Frontal cortex (tissue), 4 donors: ENCODE measurements around the gene ARHGAP28. TPM values are rescaled to one million over a fixed set of nuclear protein-coding genes. Genes with fewer than 3 reads are reported as not detected.

Source experiments
- DNase-seq, 2 donors: peaks; one replicate each; pipeline ENCODE4 v3.0.0; 2012; ENCODE audit warnings: low spot score in 2 of 2
- FAIRE-seq: peaks from 2 replicates; lab custom pipeline; 2012; peaks lifted over from hg19 to GRCh38; lab: Jason Lieb, UNC
- total RNA-seq: library from RNA; depleted of rRNA; stranded (reverse); fragments of >200 nt; gene quantifications from one replicate; pipeline ENCODE4 v1.2.3, GENCODE V29; 2014
- donor health status: control.
- donor health status: control.
- donor health status: control.

Gene ARHGAP28
- total RNA-seq, 1 donor from 2014 or later = 15.9 TPM

DNA sequence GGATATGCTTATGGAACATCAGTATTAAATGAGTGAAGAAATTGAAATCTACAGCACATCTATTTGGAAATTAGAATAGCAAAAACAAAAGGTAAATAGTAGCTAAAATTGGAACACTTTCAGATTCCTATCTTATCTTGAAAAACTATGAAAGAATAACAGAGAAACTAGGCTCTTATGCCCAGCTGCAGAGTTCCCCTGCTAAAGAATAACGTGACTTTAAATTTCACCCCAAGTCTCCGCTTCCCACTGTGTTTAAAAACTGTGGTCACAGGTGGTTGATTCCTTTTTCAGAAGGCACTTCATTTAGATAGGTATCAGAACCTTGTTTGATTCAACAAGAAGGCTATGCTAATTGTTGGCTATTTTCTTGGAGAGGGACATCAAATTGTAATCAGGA lies 30.1 kb downstream of the ARHGAP28 start:
- FAIRE-seq (no peak), DNase-seq (no peak)

DNA sequence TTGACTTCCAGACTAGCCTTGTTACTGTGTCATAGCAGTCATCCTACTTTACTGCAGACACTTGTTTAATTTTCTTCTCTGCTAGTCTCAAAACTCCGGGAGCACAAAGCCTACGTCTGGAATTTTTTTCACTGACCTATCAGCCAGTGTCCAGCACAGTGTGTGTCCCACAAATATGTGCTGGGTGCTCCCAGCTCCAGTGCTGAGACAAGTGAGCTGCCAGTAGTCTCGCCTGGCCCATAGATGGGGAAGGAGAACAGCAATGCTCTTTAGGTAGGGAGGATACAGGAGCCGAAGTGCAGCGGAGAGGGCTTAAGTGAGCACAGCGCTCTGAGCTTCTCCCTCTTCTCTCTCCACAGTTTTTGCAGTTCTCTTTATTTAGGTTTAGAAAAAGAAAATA lies 34.0 kb downstream of the ARHGAP28 start:
- DNase-seq (no peak), FAIRE-seq (no peak)

DNA sequence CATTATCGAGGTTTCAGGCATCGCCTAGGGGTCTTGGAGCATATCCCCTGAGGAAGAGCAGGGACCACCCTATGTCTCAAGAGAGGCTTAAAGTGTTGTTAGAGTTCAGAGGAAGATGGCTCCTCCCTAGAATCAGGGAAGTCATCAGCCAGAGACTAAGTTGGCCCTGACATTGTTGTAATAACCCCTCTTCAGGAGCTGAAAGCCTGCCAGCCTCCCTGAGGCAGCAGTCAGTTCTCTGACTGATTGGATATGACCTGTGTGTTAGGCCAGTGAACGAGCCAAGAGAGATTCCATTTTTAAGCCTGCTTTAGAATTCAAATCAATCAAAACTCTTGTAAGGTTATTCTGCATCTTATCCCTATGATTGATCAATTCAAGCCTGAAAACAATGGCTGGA lies 34.9 kb downstream of the ARHGAP28 start:
- FAIRE-seq (no peak), DNase-seq (no peak)

DNA sequence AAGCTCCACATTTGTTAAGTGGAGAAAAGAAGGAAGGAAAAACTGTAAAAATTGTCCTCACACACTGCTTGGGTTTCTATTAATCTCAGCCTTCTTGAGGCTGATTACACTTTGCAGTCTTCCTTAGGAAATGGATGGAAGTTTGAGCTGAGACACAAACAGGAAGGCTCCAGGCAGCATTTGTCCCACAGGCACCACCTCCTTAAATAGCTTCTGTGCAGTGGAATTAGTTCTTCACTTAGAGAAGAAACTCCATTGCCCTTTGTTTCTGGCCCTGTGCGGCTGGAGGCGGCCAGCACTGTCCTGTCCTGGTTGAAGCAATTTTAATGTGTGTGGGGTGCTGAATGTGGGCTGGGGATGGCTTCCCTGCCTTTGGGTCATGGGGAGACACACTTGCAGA lies 44.3 kb downstream of the ARHGAP28 start:
- DNase-seq (no peak), FAIRE-seq (no peak)

DNA sequence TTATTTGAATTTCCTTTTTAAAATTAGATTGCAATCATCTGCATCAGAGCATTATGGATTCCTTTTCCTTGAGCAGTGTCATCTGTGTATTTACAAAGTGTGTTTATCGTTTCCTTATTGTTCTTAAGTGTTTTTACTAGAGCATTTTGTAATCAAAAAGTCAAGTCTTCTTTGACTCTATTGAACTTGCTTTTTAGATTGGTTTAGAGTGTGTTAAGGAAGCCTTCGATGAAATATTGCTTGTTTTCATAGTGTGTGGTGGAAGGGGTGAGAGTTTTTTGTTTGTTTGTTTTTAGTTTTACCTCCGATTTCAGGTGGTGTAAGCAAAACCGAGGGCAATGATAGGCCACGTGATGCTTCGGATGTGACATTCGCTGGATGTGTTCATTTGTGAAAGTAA lies 45.7 kb downstream of the ARHGAP28 start:
- no peak for DNase-seq
- no peak for FAIRE-seq

DNA sequence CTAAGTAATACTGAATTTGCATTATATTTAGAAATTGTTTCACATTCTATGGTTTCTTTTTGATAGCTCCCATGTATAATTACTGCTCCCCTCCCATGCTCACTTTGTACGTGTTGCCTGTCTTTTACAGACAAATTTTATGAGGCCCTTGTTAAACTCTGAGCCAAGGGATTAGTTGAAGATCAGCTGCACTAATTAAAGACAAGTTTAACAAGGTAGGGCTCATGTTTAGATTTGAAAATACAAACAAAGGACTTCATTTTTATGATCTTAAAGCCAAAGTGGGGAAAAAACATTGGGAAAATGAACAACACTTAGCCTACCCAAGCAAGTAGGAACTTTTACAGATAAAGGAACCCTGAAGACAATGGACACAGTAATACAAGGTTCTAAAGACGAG lies 46.2 kb downstream of the ARHGAP28 start:
- DNase-seq = no peak
- no peak for FAIRE-seq

DNA sequence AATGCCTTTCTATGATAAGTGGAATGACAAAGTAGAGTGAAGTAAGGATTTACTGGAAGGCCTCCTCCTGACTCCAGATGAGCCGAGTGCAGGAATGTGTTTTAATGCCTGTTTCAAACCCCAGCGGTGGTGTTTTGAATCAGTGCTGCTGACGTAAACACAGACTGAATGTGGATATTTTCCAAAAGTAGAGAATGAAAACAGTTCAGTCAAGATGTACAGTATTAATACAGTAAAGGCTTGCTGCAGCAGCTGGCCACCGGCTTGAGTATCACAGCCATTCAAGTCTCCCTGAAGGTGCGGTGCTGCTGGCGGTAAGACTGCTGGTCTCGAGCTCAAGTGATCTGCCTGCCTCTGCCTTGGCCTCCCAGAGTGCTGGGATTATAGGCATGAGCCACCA lies 46.7 kb downstream of the ARHGAP28 start:
- FAIRE-seq (no peak), DNase-seq (no peak)

DNA sequence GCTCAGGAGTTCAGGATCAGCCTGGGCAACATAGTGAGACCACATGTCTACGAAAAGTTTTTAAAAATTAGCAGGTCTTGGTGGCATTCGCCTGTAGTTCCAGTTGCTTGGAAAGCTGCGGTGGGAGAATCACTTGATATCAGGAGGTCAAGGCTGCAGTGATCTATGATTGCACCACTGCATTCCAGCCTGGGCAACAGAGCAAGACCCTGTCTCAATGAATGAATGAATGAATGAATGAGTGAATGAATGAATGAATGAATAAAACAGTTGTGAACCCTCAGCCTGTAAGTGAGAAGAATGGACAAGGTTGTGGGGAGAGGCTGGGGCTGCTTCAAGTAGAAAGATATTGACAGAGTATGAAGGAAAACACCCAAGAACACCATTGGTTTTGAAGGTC lies 48.0 kb downstream of the ARHGAP28 start:
- DNase-seq (no peak), FAIRE-seq (no peak)

DNA sequence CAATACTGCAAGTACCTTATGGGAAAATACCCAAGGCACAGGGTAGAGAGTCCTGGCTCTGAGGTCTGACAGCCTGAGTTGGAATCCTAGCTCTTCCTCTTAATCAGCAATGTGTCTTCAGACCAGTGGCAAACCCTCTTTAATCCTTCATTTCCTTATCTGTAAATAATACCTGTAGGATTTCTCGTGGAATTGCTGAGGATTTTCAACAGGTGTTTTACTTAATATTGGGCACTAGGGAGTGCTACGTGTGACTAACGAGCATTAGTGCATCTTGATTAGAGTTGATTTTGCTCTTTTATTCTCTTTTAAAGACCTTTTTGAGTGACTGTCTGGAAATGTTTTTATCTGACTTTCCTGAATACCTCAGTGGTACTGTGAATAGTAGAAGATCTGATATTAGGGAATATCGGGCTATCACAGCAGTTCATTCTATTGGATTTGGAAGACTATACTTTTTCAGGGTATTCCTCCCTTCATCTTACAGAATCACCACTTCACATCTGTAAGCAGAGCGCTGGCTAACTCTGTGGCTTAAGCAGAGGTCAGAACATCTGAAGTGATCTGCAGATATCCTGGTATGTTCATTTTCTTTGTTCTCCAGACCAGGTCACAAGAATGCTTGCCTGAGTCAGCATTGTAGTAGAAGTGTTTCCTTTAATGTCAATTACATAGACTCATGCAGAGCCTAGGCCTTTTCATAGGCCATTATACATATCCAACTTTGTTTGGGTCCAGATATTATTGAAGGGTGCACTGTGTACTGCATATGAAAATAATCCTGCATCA lies 49.1 kb downstream of the ARHGAP28 start:
- DNase-seq (no peak), FAIRE-seq (no peak)

DNA sequence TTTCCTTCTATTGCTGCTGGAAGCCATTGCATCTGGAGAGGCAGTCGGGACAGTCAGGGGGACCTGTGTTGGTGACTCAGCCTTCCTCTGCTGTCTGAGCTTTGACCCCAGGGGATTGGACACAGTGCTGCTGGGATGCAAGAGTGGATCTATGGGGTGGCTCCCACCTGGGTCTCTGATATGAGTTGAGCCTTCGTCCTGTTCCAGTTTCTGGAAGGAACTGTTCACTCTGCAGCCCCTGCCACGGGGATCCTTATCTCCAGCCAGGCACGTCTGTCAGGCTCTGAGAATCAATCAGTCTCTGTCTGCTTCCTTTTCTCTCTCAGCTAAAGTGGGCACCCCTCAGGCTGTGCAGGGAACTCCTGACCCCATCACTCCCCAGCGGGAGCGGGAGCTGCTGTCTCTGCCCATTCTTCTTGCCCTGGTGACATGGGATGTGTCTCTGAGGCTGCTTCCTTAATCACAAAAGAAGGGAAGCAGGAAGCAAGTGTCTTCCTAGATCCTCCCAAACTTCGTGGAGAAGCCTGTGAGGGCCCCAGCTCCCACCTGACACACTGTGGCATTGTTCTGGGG lies 51.7 kb downstream of the ARHGAP28 start:
- peak in 1 of 2 donors; percentile 5 for DNase-seq
- FAIRE-seq = no peak

DNA sequence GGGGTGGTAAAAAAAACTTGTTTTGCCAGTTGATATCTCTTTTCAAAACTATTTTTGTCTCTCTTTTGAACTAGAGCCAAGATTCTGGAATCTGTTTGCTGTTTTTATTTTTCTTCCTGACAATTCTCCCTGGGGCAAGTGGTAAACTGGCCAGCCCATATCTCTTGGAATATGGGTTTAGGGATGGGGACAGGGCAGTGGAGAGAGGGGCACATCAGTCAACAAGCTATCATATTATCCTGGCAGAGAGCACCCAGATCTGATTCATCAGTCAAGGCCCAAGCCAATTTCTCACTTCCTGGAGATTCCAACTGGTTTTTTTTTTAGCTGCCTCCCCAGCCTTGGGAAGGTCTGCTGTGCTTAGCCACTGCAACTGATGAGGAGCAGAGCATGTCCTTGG lies 52.3 kb downstream of the ARHGAP28 start:
- FAIRE-seq (no peak), DNase-seq (peak in 1 of 2 donors; percentile 10)

DNA sequence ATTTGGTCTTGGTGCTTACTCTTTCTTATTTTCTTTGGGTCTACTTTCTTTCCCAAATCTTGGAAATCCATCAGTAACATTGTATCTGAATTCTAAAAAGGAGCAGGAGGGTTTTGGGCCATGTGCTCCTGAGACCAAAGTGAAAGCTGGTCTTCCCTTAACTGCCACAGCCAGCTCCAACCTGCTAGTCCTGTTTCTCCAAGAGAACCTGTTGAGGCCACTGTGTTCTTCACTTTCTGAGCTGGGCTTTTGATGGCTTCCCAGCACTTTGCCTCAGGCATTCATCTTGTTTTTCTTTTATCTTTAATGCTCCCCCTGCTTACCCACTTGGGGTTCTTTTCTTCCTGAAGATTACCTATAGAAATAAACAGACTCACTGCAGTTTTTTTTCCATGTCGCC lies 53.3 kb downstream of the ARHGAP28 start:
- FAIRE-seq (no peak), DNase-seq (no peak)

DNA sequence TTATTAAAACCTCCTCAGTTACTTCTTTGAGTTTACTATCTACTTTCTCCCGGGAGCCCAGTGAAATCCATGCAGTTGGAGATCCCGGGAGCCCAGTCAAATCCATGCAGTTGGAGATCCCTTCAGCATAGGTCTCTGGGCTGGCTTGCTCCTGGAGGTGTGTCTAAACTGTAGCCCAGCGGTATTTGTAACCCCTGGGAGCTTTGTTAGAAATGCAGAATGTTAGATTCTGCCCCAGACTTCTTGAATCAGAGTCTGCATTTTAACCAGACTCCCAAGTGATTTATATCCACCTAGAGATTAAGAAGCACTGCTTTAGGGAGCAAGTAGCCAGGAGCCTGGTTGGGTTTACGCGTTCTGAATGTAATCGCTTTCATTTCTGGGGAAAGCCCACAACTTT lies 54.5 kb downstream of the ARHGAP28 start:
- no peak for FAIRE-seq
- no peak for DNase-seq

DNA sequence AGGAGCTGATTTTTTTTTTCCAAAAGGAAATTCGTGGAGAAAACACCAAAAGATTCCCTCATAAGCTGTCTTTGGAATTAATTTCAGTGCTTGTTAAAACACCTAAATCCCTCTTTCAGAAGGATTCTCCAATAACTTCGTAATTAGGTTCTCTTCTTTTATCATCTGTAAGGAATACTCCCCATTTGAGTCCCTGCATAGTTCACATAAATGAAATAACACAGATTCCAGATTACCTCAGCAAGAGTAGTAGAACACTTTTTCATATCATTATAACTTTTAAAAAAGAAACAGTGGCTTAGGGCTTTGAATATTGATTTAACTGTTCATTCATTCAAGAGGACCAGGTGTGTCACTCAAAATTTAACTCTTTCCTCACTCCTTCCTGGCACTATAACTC lies 55.5 kb downstream of the ARHGAP28 start:
- no peak for FAIRE-seq
- DNase-seq = no peak

DNA sequence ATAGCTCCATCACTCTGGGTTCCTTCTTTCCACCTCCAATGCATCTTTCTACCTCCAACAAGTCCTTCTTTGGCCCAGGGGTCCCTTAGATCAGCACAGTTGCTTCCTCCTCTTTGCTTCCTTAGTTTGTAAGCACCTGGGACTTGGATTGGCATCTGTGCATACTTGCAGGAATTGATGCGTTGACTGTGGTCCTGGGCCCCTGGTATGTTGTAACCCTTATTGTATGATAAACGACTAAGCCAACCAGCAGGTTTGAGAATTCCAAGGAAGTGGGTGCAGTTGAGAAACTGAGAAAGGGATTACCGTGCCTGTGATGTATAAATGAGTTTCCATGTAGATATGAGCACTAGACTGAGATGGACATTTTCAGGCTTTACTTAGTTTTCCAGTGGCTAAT lies 55.9 kb downstream of the ARHGAP28 start:
- DNase-seq (no peak), FAIRE-seq (no peak)

DNA sequence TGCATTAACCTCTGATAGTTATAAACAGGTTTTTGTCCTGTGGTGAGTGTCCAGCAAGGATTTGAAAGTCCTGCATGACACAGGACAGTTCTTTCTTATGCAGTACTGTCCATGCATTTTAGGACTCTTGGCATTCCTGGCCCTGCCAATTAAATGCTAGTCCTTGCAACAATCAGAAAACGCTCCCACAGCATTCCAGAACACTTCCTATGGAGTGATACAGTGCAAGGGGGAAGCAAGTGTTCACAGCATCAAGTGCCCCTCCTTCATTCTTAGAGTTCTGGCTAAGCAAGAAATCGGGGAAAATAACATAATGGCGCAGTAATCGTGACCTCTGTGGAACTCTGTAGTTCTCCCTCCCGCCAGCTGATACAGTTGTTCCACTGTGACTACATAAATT lies 62.9 kb downstream of the ARHGAP28 start:
- DNase-seq (no peak), FAIRE-seq (no peak)

DNA sequence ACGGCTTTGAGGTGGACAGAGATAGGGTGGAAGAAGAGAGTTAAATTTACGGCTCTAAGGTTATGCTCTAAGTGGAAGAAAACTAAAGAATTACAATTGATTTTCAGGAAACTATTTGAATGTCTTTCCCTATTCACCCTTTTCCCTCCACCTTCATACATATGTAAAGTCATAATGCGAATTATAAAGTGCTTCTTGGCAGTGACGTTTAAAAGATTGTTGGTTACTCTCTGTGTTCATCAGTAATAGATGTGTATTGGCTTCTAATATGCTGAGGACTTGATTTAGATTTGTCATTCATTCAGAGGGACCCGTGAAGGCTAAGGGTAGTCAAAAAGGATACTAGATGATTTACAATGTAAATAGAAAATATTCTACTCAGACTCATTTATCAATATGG lies 63.9 kb downstream of the ARHGAP28 start:
- DNase-seq = no peak
- no peak for FAIRE-seq

DNA sequence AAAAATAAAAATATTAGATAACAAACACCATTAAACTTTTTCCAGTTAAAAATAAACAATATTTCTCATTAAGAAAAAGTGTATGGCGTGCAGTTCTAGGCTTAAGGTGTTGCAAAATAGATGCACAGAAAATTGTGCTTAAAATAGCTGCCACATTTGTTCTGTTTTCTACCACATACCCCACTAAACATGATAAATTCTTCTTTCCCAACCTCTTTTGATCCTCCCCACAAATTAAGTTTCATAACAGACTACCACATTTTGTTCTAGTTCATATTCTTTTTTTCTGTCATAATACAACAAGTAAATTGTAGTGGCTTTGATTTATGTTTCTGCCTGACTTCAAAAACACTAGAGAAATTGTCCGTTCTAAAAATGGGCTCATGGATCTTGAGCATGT lies 64.5 kb downstream of the ARHGAP28 start:
- FAIRE-seq (no peak), DNase-seq (no peak)

DNA sequence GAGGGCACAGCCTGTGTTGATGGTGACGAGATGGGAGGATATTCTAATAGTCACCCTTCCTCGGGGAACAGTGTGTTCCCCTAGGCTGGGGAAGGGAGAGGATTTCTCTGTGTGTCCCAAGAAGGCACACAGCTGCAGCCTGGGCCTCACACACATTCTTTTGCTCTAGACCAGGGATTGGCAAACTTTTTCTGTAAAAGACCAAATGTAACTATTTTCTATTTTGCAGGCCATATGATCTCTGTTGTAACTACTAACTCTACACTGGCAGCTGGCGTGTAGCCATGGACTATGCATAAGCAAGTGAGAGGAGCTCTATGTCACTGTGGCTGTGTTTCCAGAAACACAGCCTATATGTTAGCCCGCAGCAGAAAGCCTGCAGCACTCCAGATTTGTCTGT lies 65.8 kb downstream of the ARHGAP28 start:
- no peak for DNase-seq
- FAIRE-seq = no peak

DNA sequence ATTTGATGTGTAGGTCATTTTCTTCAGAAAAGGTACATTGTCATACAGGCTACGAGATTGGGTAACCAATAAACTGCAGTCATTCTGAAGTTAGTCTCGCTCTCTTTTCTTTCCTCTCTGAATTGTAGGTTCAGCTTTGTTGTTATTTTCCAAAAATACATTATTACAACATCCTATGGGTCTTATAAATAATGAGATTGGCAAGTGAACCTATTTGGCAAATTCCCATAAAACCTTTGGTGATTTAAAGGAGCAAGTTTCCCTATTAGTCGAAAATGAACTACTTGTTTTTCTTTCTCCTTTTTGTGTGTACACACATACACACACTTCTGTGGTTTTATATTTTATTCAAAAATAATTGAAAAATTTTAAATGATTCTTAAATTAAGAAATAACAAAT lies 67.0 kb downstream of the ARHGAP28 start:
- DNase-seq (no peak), FAIRE-seq (no peak)

DNA sequence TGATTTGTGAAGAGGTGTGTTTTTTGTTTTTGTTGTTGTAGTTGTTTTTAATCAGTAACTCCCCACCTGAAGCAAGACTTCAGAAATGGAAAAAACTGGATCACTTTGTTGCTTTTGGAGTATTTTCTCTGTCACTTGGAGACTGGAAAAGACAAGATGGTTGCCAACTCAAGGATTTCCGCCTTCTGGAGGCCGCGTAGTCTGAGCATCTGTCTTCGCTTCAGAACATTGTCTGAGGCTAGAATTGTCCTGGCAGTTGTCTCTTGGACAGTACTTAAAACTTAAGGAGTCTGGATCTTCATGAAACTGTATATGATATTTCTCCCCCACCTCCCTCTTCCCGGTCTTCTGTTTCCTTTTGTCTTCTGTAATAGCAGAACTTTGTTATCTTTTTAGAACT lies 67.7 kb downstream of the ARHGAP28 start:
- FAIRE-seq = no peak
- no peak for DNase-seq

DNA sequence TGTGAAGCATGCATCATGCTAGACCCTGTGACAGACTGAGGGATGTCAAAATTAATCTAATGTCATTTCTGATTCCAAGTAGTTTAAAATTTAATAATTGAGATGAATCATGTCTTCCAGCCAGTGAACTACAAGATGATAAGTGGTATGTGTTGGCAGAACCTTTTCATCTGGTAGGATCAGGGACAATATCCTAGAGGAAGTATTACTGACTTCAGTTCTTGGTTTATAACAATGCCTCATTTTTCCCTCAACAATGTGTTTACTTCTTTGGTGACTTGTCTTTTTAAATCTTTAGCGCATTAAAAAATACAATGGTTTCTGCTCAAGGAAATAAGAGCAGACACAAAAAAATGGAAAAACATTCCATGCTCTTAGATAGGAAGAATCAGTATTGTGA lies 69.4 kb downstream of the ARHGAP28 start:
- DNase-seq = no peak

More for the DNA sequence above, 69.4 kb downstream of the ARHGAP28 start:
- no peak for FAIRE-seq
